GM21723 (cell line): ENCODE measurements around the gene SPEG.
A peak's percentile ranks its signal among the peaks of the same experiment; 100 is the strongest.

Experiments used
- ATAC-seq: cut with Tn5 transposase; IDR thresholded peaks from one replicate; pipeline ENCODE4 v1.9.1; 2021; ENCODE audit warnings: mild to moderate bottlenecking, moderate library complexity; ENCODE audit not compliant: unreplicated experiment

Gene SPEG

GRCh38 chr2:219508971-219509779, 74.5 kb downstream of the SPEG start:
- ATAC-seq: peak; percentile 31

GRCh38 chr2:219509780-219510511, 75.3 kb downstream of the SPEG start:
- peak; percentile 63 for ATAC-seq

- no peak for ATAC-seq
Measured at GRCh38 chr2:219510512-219511135, 76.0 kb downstream of the SPEG start.

- ATAC-seq: no peak
Measured at GRCh38 chr2:219511547-219512325, 77.1 kb downstream of the SPEG start.

GRCh38 chr2:219512524-219513216, 78.0 kb downstream of the SPEG start:
- no peak for ATAC-seq

GRCh38 chr2:219513787-219514186, 79.1 kb downstream of the SPEG start:
- ATAC-seq: no peak

- ATAC-seq: no peak
Measured at GRCh38 chr2:219514196-219514761, 79.6 kb downstream of the SPEG start, which contains the start of gene ASIC4. Gene ASIC4 (plus strand): TSS chr2:219514482. CDS start chr2:219514725, 243 bp downstream.

- ATAC-seq: no peak
Measured at GRCh38 chr2:219514836-219515235, 80.2 kb downstream of the SPEG start.

GRCh38 chr2:219515874-219516629, 81.4 kb downstream of the SPEG start:
- ATAC-seq: no peak

- ATAC-seq: no peak
Measured at GRCh38 chr2:219516888-219517287, 82.2 kb downstream of the SPEG start.

- no peak for ATAC-seq
Measured at GRCh38 chr2:219517954-219518778, 83.5 kb downstream of the SPEG start.

GRCh38 chr2:219519526-219519916, 84.9 kb downstream of the SPEG start:
- no peak for ATAC-seq

GRCh38 chr2:219520079-219520478, 85.4 kb downstream of the SPEG start:
- ATAC-seq: no peak

- ATAC-seq: no peak
Measured at GRCh38 chr2:219521066-219521880, 86.6 kb downstream of the SPEG start.

- ATAC-seq: no peak
Measured at GRCh38 chr2:219522111-219523030, 87.7 kb downstream of the SPEG start.

GRCh38 chr2:219523031-219523671, 88.5 kb downstream of the SPEG start:
- no peak for ATAC-seq
